ENCODE measurements around the gene SLC10A6. TPM values are rescaled to one million over a fixed set of nuclear protein-coding genes. Genes with fewer than 3 reads are reported as not detected.
"Not testable (repeated sequence)": the region's sequence is repeated elsewhere in the genome, so short reads cannot be mapped to it uniquely, and the experiment has no call there.

SLC10A6 gene, protein sequence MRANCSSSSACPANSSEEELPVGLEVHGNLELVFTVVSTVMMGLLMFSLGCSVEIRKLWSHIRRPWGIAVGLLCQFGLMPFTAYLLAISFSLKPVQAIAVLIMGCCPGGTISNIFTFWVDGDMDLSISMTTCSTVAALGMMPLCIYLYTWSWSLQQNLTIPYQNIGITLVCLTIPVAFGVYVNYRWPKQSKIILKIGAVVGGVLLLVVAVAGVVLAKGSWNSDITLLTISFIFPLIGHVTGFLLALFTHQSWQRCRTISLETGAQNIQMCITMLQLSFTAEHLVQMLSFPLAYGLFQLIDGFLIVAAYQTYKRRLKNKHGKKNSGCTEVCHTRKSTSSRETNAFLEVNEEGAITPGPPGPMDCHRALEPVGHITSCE
- not detected for total RNA-seq

DNA sequence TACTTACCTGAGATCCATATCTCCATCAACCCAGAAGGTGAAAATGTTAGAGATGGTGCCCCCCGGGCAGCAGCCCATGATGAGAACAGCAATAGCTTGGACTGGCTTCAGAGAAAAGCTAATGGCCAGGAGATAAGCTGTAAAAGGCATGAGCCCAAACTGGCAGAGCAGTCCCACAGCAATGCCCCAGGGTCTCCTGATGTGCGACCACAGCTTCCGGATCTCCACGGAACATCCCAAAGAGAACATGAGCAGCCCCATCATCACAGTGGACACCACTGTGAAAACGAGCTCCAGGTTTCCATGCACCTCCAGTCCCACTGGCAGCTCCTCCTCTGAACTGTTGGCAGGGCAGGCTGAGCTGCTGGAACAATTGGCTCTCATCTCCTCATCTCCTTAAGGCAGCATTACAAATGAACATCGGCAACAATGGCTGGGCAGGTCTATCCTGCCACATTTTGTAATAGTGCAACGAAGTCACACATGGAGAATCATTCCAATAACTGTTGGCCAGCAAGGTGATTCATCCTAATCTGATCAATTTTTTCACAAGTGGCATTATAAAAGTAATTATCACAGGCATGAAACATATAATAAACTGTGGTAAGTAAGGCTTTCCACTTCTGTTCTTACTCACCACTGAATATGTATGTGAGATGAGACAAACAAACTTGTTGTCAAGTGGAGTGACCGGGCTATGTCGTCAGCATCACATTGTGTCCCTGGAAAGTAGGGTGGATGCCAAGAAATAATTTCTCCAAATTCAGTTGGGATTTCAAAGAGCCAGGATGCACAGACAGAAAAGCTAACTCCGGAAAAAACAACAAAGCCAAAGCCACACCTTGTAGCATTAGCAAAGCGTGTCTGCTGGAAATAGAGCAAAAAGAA lies at the start of gene SLC10A6:
Gene SLC10A6 (minus strand): TSS at position 653 of the 888 bp plus-strand sequence. CDS start 269 bp downstream, at position 384.
- no peak for DNase-seq (ENCODE audit: low spot score in 2 of 2)
- no peak for FAIRE-seq

DNA sequence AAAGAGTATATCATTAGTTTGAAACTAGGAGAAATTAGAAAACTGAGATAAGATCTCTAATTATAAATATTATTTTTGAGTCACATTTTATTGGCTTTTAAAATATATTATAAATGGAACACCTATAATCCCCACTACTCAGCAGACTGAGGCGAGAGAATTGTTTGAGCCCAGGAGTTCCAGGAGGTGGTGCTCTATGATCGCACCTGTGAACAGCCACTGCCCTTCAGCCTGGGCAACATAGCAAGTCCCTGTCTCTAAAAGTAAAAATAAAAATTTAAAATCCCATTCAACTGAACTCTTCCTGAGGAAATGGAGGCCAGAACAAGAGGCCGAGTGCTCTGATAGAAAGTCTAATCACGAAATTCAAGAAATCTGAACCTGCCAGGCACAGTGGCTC lies 49.4 kb upstream of the SLC10A6 start:
- DNase-seq (ENCODE audit: low spot score in 2 of 2), result no peak
- FAIRE-seq, result no peak

DNA sequence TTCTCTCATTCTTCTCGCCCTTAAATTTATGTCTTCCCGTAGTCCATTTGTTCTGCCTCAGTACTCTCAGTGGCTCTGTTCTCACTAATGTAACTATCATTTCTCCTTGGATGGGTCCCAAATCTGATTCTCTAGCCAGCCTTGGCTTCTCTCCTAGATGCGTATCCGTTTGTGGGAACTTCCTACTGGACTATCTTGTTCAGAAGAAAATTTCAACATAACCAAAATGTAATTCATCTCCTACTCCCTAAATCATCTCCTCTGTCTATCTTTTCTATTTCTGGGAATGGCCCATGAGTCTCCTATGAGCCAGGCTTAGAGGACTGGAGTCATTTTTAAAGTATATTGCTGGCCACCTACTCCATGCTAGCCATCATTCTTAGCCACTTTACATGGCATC lies 47.4 kb upstream of the SLC10A6 start:
- no peak for FAIRE-seq
- DNase-seq (ENCODE audit: low spot score in 2 of 2), result no peak

DNA sequence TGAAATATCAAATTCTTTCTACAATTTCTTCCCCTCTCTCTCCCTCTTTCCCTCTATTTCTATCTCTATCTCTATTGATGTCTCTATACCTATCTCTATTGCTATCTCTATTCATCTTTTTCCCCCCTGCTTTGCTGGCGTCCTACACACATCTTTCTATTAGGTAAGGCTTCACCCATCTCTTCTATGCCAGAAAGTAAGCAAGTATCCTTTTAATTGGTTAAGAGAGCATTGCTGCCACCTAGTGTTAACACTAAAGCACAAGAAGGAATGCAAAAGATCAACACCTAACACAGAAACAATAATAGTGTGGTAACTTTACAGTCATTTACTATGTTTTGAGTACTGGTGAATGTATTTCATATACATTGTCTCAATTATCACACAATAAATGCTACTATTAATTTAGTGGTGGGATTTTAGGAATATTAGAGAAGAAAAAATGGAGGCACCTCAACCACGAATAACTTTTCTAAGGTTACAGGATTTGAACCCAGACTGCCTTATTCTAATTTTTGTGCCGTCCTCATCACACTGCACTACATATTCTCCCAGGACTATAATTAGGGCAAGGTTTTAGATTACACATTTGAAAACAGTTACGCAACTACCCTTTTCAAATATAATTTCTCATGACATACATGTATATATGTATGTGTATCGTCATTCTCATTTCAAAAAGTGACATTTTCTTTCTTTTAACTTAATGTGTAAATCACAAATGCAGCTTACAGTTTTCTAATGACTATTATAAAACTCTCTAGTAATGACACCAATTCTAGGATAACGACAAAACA lies 46.7 kb upstream of the SLC10A6 start:
- DNase-seq (ENCODE audit: low spot score in 2 of 2) (peak; percentile 42 to 53), FAIRE-seq (peak; percentile 93)

DNA sequence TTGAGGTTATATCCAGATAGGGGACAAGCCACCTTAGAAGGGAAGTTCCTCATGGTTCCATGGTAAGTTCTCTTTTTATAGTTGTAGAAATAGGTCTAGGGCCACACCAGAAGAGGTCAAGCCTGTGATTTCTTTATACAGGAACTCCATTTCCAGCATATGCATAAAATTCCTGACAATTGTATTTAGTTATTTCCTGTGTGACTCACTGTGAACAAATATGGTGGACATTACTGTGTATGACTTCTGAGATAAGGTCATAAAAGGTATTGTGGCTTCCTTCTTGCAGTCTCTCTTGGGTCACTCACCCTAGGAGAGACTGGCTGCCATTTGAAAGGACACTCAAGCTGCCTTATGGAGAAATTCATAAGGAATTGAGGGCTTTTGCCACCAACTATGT lies 45.3 kb upstream of the SLC10A6 start:
- no peak for DNase-seq (ENCODE audit: low spot score in 2 of 2)
- FAIRE-seq, result no peak

DNA sequence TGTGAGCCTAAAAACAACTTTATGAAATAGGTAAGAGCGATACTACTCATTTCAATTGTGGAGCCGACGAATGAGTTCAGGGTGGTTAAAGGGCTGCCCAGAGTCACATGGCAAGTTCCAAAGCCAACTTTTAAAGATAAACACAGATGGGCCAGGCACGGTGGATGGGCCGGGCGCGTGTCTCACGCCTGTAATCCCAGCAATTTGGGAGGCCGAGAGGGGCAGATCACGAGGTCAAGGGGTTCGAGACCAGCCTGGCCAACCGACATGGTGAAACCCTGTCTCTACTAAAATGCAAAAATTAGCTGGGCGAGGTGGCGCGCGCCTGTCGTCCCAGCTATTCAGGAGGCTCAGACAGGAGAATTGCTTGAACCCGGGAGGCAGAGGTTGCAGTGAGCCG lies 44.0 kb upstream of the SLC10A6 start:
- FAIRE-seq, result no peak

DNA sequence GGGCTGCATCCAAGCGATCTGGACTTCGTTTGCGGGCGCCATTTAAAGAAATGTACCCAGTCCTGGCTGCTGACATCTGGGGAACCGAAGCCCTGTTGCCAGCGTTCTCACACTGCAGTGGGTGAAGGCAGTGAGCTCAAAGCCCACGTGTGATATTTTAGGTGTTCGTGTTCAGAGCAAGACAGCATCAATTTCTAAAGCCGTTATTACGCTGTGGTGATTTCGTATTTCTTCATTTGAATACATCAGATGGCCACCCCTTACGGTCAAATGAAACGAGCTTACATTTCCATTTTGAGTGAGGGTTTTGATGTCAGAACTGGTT lies 43.4 kb upstream of the SLC10A6 start:
- DNase-seq (ENCODE audit: low spot score in 2 of 2) (no peak), FAIRE-seq (no peak)

More for the DNA sequence above, 44.0 kb upstream of the SLC10A6 start:
- DNase-seq (ENCODE audit: low spot score in 2 of 2), result no peak

DNA sequence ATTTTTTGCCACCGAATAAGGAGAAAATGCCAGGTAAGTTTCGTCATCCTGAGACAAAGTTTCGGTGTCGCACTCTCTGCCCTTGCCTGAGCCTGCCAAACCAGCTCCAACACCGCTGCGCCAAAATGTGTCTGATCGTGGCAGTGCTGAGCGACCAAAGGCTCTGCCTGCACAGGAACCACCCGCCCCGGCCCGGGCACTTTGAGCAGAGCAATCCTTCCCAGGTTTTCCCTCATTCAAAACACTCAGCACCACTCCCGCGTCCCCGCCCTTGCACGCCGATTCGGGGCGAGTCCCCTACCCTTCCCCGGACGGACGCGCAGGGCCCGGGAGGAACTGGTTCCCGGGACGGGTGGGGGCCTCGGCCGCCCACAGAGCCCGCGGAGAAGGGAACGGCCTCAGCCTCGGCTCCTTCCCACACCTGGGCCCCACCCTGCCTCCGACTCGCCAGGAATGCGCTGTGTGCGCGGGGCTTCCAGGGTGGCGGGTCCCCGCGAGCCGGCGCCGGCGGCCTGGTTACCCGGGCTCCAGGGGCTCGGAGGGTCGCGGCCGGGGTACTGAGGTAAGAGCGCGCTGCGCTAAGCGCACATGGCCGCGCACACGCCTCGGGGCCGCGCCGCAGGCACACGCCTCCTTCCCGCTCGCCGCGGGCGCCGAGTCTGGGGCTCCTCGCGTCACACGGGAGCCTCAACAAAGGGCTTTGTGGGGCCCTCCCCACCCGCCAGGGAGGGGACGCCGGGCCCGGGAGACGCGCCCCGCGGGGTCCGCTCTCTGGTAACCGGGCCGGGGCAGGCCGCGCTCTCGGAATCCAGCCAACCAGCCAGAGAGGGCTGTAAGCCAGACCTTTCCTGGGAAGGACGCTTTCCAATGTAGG lies 42.8 kb upstream of the SLC10A6 start, which contains the start of gene C4orf36:
Gene C4orf36 (minus strand): TSS at position 661 of the 874 bp plus-strand sequence. CDS start 902 bp downstream, outside the sequence.
- DNase-seq (ENCODE audit: low spot score in 2 of 2) (peak; percentile 63 to 68), FAIRE-seq (no peak)

DNA sequence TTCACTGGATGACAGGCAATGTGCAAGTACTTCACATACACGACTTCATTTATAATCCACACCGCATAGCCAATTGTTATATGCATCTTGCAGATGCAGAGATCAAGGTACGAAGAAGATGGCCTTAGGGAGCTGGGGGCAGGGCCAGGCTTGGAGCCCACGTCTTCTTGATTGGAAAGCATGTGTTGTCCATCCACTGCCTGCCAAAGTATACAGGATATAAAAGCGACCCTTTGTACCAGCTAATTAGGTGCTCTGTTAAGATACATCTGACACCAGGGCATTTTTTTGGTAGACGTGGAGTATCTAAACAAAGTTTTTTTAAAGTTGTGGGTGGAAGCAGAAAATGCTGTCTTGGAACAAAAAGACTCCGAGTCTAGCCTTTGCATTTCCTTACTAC lies 41.6 kb upstream of the SLC10A6 start:
- DNase-seq (ENCODE audit: low spot score in 2 of 2) (no peak), FAIRE-seq (no peak)

DNA sequence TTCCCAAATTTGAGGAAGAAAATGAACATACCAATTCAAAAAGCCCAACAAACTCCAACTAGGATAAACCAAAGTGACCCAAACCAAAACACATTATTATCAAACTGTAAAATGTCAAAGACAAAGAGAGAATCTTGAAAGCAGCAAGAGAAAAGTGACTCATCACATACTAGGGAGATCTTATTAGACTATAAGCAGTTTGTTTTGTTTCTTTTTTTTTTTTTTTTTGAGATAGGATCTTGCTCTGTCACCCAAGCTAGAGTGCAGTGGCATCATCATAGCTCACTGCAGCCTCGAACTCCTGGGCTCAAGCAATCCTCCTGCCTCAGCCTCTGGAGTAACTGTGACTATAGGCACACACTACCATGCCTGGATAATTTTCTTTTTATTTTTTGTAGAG lies 30.5 kb upstream of the SLC10A6 start:
- DNase-seq (ENCODE audit: low spot score in 2 of 2) (no peak), FAIRE-seq (no peak)

DNA sequence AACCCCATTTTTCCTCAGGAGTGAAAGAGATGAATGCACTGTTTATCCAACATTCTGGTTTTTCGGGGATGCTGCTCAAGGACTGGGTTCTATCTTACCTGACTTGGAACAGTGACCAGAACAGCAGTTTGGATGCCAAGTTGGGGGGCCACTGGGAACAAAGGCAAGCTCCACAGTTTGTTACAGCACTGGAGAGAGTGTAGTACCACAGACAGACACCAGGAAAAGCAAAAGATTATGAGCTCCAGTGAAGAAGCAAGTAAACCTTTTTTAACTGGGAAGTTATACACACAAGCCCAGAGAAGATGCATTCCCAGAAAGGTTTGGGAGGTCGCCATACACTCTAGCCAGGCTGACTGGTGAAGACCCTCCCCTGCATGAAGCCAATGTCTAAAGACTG lies 29.5 kb upstream of the SLC10A6 start:
- FAIRE-seq (no peak), DNase-seq (ENCODE audit: low spot score in 2 of 2) (no peak)

DNA sequence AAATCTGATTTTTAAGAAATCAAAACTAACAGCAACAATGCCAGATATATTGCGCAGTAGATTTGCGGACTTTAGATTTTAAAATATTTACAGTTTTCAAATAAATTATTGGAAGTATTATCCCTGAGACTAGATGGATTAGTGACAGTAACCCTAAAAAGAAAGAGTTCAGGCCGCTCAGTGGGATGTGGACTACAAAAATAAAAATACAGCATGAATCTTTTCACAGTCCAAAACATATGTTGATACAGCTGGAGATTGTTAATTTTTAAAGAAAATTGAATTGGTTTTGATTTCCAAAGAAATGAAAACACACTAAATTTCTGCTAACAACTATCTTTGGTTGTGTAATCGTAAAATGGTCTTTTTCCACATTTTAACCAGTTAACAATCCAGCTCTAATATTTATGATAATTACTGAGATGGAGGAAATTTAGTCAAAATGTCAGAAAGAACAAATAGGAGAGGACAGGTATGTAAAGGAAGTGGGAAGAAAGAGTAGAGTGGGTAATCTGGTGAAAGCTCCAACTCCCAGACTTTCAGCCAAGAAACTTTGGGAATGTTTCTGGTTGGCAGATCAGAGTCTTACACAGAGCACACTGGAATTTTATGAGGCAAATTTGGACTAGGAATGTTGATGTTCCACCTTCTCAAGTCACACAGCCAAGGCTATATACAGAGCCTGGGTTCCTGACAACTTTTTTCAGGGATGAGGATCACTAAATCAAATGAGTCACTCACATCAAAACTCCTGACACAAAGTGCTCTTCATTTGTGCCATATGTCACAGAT lies 27.9 kb upstream of the SLC10A6 start:
- FAIRE-seq, result no peak
- no peak for DNase-seq (ENCODE audit: low spot score in 2 of 2)

DNA sequence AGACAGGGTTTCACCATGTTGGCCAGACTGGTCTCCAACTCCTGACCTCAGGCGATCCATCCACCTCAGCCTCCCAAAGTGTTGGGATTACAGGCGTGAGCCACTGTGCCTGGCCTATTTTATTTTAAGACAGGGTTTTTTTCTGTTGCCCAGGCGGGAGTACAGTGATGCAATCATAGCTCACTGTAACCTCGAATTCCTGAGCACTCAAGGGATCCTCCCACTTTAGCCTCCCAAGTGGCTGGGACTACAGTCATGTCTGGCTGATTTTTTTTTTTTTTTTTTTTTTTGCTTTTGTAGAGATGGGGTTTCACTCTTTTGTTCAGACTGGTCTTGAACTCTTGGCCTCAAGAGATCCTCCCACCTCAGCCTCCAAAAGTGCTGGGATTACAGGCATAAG lies 26.3 kb upstream of the SLC10A6 start:
- not testable (repeated sequence) for FAIRE-seq; DNase-seq (ENCODE audit: low spot score in 2 of 2)

DNA sequence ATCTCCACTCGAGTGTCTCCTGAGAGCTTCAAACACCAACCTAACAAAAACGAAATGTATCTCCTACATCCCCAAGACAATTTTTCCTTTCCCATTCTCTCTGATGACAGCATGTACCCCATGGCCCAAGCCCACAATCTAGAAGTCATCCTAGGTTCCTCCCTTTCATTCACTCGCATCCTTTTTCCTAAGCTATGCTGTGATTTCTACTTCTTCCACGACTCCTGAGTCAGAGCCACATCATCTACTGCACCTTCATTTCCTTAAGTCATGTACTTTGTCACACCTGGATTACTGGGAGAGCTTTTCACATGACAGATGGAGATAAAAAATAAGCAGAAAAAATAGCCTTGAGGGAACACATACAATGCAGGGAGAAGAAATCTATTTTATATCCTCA lies 23.0 kb upstream of the SLC10A6 start:
- DNase-seq (ENCODE audit: low spot score in 2 of 2), result no peak
- no peak for FAIRE-seq

DNA sequence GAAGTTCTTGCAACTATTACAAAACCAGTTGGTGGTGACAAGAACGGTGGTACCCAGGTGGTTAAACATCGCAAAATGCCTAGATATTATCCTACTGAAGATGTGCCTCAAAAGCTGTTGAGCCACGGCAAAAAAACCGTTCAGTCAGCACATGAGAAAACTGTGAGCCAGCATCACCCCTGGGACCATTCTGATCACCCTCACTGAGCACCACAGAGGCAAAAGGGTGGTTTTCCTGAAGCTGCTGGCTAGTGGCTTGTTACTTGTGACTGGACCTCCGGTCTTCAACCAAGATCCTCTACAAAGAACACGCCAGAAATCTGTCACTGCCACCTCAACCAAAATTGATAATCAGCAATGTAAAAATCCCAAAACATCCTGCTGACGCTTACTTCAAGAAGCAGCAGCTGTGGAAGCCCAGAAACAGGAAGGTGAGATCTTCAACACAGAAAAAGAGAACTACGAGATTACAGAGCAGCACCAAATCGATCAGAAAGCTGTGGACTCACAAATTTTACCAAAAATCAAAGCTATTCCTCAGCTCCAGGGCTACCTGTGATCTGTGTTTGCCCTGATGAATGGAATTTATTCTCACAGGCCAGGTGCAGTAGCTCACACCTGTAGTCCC lies 21.4 kb upstream of the SLC10A6 start:
- FAIRE-seq (no peak), DNase-seq (ENCODE audit: low spot score in 2 of 2) (no peak)

DNA sequence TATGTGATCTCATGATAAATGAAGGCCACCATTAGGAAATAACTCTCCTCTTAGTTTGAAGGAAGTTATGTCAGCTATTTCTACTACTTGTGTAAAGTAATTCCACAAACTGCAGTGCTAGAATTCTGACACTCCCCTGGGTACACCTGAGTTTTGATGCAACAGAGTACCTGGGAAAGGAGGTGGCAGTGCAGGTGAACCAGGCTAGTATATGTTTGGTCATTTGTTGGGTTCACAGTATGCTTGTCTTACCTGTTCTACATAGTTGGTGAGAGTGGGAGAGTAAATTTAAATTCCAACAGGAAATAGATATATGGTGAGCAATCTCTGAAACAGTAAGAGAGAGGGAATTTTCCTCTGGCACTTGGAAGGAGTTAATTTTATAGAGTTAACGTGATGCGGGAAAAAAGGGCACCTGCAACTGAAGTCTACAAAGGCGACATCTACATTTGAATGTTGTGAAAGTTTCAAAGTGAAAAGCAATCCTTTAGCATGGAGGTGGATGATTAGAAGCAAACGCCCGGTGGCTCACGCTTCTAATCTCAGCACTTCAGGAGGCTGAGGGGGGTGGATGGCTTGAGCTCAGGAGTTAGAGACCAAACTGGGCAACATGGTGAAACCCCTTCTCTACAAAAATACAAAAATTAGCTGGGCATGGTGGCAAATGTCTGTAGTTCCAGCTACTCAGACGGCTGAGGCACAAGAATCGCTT lies 8.3 kb upstream of the SLC10A6 start:
- no peak for FAIRE-seq

DNA sequence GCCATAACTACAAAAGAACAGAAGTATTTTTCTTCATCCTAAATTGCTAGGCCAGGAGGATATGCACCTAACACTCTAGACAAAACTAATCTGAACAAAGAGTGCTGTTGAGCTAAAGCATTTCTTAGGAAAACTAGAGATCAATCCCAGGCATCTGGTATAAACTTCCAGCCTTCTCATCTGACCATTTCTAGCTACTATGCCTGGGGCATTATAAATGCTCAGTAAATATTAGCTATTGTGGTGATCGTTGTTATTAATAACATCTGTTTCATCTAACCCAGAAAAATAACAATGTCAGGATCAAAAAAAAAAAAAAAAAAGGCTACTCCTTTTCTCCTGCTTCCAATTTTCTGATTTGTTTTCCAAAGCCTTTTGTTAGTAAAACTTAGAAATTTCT lies 7.7 kb upstream of the SLC10A6 start:
- FAIRE-seq (no peak), DNase-seq (ENCODE audit: low spot score in 2 of 2) (no peak)

More for the DNA sequence above, 8.3 kb upstream of the SLC10A6 start:
- DNase-seq (ENCODE audit: low spot score in 2 of 2), result no peak

DNA sequence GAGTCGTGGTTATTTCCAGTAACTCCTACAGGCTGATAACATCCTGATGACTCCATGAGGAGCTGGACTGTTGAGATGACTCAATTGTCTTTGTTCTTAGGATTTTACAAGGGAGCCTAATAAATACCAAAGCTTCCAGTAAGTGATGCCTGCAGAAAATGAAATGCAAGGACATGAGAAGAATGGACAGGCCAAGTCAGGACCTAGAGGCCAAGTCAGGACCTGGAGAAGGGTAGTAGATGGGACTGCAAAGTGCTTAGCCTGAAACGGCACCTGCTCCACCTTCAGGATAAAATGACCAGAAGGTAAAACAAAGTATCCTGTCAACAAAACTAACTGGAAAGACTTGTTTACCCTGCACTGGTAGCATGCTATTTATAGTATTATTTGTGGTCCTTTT lies 6.4 kb upstream of the SLC10A6 start:
- DNase-seq (ENCODE audit: low spot score in 2 of 2) (no peak), FAIRE-seq (no peak)
